Endothelial cell of umbilical vein (primary cell): ENCODE data around the gene FEM1C.

Source experiments
- EZH2 ChIP-seq: IDR thresholded peaks from 2 replicates; pipeline ENCODE4 v1.6.1; 2012; ENCODE audit warnings: borderline replicate concordance, low read depth, mild to moderate bottlenecking, moderate library complexity, low read length, inconsistent platforms; ENCODE audit not compliant: severe bottlenecking
- POLR2A ChIP-seq: IDR thresholded peaks from 2 replicates; pipeline ENCODE4 v1.6.1; 2012; ENCODE audit warnings: low read depth, mild to moderate bottlenecking, control low read depth, low read length
- POLR2AphosphoS5 ChIP-seq: IDR thresholded peaks from 2 replicates; pipeline ENCODE4 v1.6.1; 2012; ENCODE audit warnings: low read depth, mild to moderate bottlenecking, control low read depth, low read length, moderate library complexity; ENCODE audit not compliant: insufficient read depth
- TF ChIP-seq, protein P1 (sequence below), 2 donors: IDR thresholded peaks; 1 replicate in 1 of 2; 2 replicates in 1 of 2; pipeline ENCODE4 v1.5.1; 2011; ENCODE audit warnings: low read length in 2 of 2, mild to moderate bottlenecking in 2 of 2, moderate library complexity in 2 of 2, control low read depth in 1 of 2, inconsistent platforms in 1 of 2, low read depth in 1 of 2; ENCODE audit not compliant: insufficient read depth in 1 of 2; ENCODE audit errors: extremely low read depth in 1 of 2

DNA sequence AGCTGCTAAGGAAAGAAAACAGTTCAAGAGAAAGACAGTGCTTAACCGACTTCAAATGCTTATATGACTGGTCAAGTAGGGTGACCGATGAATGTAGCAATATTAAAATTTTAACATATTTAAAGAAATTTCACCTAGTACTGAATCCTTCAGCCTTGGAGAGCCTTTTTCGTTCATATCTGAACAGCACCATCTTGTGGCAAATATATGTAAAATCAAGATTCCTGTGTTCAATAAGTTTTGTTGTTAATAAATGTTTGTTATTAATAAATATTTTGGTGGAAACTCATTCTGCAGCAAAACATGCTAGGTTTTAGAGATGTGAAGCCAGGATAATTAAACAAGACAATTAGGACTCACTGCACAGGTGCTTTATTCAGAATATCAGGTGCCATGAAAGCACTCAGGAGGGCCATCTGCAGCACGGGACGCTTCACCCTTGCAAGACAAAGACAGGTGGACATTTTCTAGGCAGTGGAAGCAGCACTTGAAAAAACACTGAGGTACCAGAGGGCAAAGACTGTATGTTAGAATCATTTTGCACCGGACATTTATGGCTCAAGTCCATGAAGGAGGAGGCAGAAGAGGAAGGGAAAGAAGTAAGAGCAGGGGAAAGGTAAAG is 42.1 kb upstream of the FEM1C start:
- TF ChIP-seq POLR2AphosphoS5 (no peak), POLR2A (no peak), EZH2 (no peak)
- TF ChIP-seq, protein P1, sequence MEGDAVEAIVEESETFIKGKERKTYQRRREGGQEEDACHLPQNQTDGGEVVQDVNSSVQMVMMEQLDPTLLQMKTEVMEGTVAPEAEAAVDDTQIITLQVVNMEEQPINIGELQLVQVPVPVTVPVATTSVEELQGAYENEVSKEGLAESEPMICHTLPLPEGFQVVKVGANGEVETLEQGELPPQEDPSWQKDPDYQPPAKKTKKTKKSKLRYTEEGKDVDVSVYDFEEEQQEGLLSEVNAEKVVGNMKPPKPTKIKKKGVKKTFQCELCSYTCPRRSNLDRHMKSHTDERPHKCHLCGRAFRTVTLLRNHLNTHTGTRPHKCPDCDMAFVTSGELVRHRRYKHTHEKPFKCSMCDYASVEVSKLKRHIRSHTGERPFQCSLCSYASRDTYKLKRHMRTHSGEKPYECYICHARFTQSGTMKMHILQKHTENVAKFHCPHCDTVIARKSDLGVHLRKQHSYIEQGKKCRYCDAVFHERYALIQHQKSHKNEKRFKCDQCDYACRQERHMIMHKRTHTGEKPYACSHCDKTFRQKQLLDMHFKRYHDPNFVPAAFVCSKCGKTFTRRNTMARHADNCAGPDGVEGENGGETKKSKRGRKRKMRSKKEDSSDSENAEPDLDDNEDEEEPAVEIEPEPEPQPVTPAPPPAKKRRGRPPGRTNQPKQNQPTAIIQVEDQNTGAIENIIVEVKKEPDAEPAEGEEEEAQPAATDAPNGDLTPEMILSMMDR (IDR thresholded peaks at IDR 0.05; ENCODE audit: extremely low read depth in 1 of 2, insufficient read depth in 1 of 2, low read depth in 1 of 2, low read length in 2 of 2), result no peak
